HG03280 (cell line): ENCODE measurements around the gene AGAP4.
"Not testable (repeated sequence)": the region's sequence is repeated elsewhere in the genome, so short reads cannot be mapped to it uniquely, and the experiment has no call there.

Source experiments
- ATAC-seq: cut with Tn5 transposase; IDR thresholded peaks from one replicate; pipeline ENCODE4 v1.9.1; 2021; ENCODE audit warnings: mild to moderate bottlenecking, moderate library complexity; ENCODE audit not compliant: unreplicated experiment

The AGAP4 gene

DNA sequence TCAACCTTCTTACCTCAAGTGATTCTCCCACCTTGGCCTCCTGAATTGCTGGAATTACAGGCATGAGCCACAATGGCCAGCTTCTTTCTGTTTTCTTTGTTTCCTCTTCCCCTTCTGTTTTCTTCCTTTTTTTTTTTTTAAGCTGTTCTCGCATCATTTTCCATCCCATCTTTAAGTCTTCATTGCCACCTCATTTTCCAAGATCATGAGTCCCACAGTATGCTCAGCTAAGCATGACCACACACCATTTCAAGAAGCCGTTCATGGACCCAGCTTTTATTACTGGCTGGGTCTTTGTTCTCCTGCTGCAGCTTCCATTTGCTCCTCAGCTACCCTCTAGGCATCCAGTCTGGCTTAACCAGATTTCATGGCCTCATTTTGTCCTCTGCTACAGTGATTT lies 52.5 kb downstream of the AGAP4 start:
- not testable (repeated sequence) for ATAC-seq

DNA sequence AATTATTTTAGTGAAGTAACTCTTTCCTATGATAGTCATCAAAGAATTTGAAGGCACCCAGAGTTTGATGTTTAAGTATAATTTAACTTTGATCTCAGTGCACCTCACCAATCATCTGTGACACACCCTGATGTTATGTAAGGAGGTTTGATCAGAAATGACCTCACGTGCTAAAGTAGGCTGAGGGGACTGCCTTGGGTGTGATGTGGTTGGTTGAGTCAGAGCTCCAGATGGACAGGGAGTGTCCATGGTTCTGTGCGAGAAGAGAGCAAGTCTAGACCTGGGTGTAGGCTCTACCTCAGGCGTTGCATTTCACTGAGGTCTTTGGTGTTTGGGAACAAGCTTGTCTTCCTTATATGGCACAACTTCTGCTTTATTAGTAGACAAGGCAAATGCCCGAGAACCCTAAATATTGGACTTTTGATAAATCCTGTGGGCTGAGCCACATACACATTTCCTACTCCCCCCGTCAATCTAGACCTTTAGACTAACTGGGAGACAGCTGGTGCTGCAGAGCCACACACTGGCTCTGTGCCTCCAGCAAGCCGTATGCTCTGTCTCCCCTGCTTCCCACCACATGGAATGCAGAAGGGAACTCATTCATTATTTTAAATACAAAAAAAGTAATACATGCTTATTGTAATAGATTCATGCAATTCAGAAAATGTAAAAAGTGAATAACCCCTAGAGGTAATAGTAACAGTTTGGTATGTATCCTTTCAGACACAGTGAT lies 56.4 kb downstream of the AGAP4 start:
- ATAC-seq = not testable (repeated sequence)

DNA sequence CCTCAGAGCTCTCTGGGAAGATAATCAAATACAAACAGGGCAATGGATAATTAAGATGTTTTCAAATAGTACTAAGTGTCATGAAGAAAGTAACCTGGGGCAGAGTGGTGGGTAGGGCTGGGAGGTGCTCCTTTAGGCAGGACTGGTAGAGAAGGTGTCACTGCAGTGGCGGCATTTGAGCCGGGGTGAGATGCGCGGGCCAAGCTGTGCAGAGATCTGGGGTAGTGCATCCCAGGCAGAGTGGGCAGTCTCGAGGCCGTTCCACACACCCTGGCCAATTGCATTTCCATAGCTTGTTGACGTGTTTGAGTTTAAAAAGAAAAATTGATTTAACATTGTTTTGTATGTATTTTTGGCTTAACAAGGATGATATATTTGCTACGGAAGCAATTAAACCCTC lies 57.3 kb downstream of the AGAP4 start:
- ATAC-seq = not testable (repeated sequence)

DNA sequence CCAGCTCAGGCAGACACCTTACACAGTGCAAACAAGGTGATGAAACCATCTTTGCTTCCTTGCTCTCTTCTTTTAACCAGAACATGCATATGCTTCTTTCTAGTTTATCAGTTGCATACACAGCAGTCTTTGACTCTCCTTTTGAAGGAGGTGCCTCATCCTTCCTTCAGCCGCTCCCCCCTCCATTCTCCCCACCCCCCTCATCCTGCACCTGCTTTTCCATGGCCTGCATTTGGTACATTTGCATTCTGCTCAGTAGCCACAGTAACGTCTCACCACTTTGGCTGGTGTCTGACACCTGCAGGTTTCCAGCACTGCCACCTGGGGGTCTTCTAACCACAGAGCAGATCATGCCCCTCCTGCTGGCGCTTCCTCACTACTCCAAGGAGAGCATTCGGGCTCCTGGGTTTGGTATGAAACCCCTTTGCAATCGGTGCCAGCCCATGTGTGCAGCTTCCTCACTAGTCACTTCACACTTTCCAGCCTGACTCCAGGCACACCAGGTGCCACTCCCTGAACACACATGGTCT lies 60.0 kb downstream of the AGAP4 start:
- ATAC-seq = not testable (repeated sequence)

DNA sequence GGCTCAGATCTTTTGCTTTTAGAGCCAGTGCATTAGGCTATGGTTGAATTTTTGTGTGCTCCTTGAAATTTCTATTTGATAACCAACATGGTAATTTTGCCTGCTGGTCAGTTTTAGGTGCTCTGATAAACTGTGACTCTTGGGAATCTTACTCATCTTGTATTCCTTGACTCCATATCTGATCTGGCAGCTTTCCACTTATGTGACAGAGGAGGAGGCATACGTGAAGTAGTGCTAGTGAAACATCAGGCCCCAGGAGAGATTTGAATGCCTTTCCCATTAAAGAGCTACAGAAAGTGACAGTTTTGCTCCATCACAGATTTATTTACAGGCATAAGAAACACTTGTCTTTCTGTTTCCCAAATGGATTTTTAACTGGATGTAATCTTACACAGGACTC lies 61.1 kb downstream of the AGAP4 start:
- not testable (repeated sequence) for ATAC-seq
